HG02588 (cell line): ENCODE results near the gene SLC25A45.
A peak's percentile ranks its signal among the peaks of the same experiment; 100 is the strongest.

Source experiments
- ATAC-seq: cut with Tn5 transposase; IDR thresholded peaks from one replicate; pipeline ENCODE4 v1.9.1; 2021; ENCODE audit warnings: mild to moderate bottlenecking, moderate library complexity; ENCODE audit not compliant: unreplicated experiment

Gene SLC25A45

DNA sequence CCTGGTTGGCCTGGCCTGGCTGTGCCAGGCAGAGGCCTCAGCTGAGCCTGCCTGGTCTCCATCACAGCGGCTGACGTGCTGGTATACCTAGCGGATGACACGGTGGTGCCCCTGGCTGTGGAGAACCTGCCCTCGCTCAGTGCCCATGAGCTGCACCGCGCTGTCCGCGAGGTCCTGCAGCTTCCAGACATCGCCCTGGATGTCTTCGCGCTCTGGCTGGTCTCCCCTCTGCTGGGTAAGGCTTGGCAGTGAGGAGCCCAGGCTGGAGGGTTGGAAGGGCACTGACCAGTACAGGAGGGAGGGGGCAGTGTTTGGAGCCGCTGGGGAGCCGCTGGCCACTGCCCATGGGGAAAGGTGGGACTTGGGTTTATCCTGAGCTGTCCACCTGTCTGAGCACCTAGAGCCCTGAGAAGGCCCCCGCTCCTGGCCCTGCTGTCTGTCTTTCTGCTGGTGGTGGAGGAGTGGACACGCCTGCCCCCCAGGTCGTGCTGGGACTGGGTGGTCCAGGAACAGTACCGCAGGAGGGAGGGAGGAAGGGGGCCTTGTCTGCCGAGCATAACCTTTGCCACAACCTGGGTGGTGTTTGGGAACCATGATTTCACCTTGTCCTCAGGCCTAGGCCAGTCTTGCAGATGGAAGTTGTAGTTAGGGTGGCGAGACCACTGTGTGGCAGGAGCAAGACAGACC lies 7.0 kb upstream of the SLC25A45 start:
- ATAC-seq = no peak

DNA sequence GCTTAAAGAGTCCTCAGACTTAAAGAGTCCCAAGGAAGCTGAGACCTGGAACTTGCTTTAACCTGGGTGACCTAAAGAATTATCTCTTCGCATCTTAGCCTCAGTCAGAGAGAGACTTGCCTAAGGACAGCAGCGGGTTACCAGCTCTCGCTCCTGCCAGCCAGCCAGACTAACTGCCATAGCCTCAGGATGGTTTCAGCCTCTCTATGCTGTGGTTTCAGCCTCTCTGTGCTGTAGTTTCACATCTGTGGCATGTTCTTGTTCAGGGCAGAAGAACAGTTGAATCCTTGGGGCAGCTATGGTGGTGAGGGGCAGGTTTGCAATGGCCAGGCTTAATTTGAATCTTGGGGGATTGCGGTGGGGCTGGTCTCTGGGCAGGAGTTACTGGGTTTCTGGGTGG lies 6.3 kb upstream of the SLC25A45 start:
- no peak for ATAC-seq

- ATAC-seq = peak; percentile 48
Measured at GRCh38 chr11:65386307-65387140, 4.1 kb upstream of the SLC25A45 start, which contains the start of gene FRMD8. Gene FRMD8, plus strand, starts transcription at chr11:65386637. Its CDS starts 400 bp downstream, at chr11:65387037.

DNA sequence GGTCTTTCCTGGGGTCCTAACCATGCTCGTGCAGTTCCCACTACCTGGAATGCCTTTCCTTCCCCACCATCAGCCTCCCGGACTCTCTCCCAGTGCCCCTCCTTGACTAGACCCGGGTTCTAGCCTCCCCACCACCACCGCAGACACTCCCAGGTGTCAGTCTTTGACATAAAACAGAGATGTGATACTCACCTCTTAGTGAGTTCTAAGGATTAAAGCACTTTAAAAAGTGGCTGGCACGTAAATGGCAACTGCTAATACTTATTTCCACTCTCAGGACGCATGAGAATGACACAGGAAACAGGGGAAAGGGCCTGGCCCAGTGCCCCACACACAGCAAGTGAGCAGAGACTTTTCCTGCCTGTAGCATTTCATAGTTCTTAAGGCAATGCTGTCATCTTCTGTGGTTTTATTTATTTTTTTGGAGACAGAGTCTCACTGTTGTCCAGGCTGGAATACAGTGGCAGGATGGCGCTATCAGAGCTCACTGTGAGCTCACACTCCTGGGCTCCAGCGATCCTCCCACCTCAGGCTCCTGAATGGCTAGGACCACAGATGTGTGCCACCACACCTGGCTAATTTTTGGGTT lies 1.9 kb upstream of the SLC25A45 start:
- ATAC-seq = no peak

DNA sequence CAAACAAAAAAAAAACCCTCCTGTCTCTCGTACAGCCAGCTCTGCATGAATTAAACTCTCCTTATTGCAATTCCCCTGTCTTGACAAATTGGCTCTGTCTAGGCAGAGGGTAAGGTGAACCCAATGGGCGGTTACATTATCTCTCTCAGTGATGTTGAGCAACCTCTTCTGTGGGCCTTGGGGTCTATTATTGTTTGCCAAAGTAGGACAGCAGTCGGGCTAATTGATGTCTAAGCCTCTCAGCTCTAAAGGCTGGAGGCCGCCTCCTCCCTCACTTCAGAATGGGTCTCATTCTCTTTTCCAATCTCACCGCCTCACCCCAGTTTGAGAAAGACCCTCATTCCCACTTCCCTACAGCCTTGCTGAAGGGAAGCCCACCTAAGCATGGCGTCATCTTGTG lies 1.3 kb upstream of the SLC25A45 start:
- ATAC-seq = no peak

- ATAC-seq = no peak
Measured at GRCh38 chr11:65382804-65383368, 440 bp upstream of the SLC25A45 start.

DNA sequence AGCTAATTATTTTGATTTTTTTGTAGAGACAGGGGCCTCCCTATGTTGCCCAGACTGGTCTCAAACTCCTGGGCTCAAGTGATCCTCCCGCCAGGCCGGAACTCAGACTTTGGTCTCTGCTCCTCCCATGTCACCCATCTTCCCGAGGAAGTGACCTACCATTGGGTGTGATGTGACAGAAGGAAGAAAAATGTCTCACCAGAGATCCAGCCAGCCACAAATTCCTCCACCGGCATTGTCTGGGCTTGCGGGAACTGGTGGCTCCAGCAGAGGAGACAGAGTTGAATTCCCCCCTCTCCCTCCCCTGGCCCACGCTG lies 772 bp downstream of the SLC25A45 start:
- ATAC-seq = no peak

DNA sequence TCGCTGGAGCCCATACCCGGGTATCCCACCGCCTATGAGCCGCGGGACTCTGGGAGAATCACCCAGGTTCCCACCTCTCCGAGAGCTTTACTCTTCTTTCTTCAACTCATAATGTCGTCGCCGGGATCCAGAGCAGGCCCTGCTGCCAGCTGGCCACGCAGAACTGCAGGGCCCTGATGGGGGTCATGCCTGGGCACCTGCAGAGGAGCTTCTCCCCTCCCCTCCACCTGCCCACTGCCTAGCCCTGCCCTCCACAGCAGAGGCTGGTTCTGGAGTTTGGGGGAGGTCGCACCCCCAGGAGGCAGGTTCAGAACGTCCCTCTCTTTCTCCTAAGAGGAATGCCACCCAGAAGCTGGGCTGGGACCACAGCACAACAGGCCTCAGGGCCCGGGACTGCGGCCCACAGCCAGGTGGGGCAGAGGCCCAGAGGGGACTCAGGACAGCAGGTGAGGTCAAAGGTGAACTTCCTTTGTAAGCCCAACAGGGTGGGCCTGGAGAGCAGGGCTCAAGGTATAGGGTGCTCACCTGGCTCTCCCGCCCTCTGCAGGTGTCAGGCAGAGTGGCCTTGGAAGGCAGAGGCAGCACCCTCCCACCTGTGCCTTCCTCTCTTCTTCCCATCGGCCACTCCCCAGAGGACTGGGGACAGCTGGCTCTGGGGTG lies 1.9 kb downstream of the SLC25A45 start:
- no peak for ATAC-seq

DNA sequence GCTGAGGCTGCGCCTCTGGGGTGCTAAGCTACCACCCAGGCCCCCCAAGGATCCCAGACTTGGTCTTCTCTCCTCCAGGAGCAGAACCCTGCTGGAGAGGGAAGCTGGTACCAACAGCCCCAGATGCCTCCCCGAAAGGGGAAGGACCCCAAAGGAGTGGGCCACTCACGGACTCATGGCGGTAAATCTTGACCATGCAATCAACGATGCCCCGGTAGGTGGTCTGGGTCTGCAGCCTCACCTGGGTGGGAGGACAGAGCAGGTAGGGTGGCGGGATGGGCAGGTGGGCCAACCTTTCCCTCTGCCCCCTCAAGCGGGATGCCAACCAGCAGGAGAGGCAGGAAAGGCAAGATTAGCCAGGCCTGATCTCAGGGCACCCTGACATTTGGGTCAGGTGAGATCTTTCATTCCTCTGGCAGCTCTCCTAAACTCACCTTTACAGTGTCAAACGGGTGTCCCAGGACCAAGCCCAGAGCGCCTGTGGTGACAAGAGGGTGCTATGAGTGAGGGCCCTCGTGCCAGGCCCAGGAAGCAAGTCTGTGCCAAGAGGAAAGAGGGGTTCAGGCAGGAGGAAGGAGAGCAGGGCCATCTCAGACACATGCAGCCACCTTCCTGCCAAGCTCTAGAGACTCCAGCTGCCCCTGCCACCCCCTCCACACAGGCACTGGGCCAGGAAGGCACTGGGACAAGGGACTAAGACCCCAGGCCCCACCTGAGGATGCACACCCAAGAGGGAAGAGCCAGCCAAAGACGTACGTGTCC lies 2.6 kb downstream of the SLC25A45 start:
- no peak for ATAC-seq

DNA sequence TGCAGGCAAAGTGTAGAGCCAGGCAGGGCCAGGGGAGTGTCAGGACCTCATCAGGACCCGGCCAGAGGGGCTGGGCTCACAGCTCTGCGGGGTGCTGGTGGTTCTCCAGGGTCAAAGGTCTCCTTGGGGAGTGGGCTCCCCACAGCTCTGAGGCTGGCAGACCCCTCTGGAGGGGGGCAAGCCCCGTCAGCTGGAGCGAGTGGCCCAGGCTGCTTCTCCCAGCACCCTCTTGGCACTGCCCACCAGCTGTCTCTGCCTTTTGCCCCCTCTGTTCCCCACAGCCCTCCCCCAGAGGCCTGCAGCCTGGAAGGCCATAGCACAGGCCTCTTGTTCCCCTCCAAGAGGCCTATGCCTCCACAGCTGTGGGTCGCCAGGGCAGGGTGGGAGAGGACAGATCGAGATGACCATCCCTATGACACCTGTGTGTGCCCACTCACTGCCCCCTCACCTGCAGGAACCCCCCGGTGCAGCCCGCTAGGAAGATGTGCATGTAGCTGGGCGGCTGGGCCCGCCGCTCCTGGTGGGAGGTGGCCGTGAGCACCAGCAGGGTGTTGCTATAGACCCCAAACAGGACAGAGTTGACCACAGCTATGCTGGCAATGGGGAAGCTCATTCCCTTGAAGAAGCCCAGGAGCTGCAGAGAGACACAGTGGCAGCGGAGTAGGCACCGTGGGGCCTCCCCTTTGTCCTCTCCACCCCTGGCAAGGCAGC lies 3.4 kb downstream of the SLC25A45 start:
- ATAC-seq = no peak

GRCh38 chr11:65378208-65378927 lies 4.1 kb downstream of the SLC25A45 start:
- ATAC-seq = no peak

DNA sequence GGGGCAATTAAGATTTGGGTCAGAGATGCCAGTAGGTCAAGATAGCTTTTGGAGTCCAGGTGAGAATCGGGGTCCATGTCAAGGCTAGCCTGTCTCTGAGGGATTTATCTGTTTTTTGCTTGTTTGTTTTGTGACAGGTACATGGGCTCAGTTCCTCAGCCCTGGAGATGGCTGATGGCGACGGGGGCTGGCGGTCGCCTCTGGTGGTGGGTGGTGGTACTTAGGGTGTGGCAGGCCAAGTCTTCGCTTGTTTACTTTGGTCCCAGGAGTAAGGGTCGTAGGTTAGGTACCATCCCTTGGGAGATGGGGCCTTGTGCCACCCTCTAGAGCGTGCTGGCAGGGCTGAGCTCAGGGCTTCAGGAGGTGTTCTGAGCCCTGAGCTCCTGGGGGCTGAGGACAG lies 4.7 kb downstream of the SLC25A45 start:
- no peak for ATAC-seq

DNA sequence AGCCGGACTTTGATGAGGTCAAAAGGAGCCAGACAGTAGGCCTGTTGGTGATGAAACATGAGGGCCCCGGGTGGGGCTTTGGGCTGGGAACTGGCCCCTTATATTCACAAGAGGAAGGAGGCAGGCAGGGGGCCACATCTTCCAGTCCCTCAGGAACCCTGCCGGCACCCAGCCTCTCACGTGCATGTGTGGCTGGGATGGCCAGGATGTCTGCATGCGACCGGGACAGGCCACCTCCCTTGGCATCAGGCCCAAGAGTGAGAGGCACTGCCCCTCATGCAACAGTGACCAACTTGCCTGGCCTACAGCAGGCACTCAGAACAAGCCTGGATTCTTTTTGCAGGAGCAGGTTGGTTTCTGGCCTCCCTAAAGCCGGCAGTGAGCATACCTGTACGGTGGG lies 5.4 kb downstream of the SLC25A45 start:
- ATAC-seq = no peak

DNA sequence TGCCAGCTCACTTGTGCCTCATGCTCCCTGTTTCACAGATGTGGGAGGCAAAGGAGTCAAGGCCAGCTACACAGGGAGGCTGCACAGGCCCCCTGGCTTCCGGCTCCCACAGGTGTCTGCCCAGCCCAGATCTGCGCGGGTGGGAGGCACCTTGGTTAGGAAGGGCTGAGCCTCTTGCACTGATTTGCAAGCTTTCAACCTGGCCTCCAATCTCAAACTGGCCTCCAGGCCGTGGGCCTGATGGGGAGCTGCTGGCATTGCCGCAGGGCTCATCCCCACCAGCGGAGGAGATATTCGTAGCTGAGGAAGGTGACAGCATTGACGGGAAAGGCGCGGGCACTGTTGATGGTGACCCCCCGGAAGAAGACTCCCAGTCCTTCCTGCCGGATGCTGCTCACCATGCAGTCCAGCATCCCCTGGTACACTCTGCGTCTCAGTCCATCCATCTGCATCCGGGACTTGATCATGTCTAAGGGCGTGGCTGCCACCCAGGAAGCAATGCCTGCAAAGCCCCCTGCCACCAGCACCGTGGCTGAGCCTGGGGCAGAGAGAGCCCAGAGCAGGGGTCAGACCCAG lies 6.2 kb downstream of the SLC25A45 start:
- no peak for ATAC-seq

DNA sequence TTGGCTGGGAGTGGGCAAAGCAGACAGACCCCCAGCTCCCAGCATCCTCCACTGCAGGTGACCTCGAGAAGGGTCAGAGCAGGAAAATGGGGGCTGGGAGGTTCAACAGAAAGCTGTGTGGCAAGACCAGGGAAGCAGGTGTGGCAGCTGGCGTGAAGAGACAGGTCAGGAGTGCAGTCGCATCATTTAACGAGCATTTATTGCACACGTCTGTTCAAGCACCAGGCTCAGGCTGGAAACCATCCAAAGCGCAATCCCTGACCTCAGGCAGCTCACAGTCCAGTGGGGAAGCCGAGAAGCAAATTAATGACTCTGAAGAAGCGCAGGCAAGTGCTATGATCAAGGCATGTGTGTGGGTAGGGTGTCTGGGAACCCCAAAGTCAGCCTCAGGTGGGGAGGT lies 7.4 kb downstream of the SLC25A45 start:
- no peak for ATAC-seq

DNA sequence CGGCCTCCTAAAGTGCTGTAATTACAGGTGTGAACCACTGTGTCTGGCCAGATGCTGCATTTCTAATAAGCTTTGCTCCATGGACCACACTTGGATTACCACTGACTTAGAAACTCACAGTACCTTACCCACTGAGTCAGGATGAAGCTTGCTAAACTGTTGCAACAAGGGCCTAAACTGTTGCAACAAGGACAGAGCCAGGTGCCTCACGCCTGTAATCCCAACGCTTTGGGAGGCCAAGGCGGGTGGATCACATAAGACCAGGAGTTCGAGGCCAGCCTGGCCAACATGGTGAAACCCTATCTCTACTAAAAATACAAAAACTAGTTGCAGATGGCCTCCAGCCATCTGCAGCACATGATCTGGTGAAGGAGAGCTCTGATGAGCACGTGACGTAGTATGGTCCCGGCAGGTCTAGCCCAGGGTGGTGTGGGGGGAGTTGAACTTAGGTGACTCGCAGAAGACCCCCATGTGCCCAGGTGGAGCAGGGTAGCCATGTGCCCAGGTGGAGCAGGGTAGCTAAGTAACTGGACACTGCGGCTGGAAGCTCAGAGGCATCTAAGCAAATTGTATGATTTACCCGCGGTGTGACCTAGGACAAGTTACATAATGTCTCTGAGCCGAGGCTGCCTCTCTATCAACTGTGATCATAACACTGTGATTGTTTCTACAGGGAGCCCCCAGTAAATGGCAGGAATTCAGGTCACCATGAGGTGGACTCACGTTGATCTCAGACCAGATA lies 8.4 kb downstream of the SLC25A45 start:
- ATAC-seq = no peak

DNA sequence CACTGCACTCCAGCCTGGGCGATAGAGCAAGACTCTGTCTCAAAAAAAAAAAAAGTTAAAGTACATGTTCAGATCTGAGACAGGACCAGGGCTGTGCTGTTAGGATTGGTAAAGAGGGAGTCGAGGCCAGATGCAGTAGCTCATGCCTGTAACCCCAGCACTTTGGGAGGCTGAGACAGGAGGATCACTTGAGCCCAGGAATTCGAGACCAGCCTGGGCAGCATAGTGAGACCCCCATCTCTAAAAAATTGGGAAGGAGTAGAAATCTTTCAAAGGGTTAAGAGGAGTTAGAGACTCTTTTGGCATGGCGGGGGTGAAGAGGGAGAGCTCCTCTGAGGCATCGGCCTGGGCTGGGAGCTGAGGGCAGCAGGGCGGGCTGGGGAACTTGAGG lies 11.8 kb downstream of the SLC25A45 start:
- ATAC-seq = no peak

DNA sequence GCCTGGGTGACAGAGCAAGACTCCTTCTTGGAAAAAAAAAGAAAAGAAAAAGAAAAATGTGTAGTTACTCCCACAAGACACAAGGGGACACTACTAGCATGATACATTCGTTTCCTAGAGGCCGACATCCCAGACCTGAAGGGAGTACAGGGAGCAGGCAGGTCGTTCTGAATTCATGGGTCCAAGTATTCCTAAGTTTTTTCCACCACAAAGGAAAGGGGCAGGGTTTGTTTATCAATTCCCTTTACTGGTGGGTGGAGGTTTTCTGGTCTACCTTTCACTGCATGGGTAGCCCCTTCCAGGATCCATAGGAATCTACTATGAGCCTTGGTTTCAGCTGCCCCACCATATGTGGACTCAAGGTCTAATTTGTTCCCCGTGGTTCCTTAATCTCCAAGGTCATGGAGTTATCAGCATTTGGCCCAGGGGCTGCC lies 16.1 kb downstream of the SLC25A45 start:
- no peak for ATAC-seq
